Measurements from ENCODE around the gene VTA1. TPM values are rescaled to one million over a fixed set of nuclear protein-coding genes. Genes with fewer than 3 reads are reported as not detected.
"Not testable (repeated sequence)": the region's sequence is repeated elsewhere in the genome, so short reads cannot be mapped to it uniquely, and the experiment has no call there.

Gene VTA1
- total RNA-seq, 1 donor from 2014 or later = 34.0 TPM

DNA sequence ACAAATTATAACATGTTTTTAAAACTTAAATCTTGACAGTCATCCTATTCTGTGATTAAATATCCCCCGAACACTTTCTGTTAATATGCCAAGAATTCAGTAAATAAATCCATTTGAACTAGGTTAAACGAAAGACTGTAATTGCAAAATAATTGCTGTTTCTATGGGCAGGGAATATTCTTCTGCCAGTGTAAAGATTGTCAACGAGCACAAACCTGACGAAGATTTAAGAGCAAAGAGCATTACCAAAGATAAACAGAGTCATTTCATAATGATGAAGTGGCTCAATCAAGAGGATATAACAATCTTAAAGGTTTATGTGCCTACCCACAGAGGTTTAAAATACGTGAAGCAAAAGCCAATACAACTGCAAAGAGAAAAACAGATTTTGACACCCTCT lies 78.5 kb downstream of the VTA1 start:
- peaks cover 1% of the 10 kb centered on the region for H3K9me3 Mint-ChIP-seq (ENCODE audit: unreplicated experiment)
- H3K4me1 Mint-ChIP-seq (ENCODE audit: low read depth, unreplicated experiment) = no peaks in the 10 kb centered on the region
- H3K4me3 Mint-ChIP-seq (ENCODE audit: unreplicated experiment) = no peak overlapping the region
- DNase-seq = no peak
- no peaks in the 10 kb centered on the region for H3K36me3 Mint-ChIP-seq (ENCODE audit: unreplicated experiment)
- TF ChIP-seq, protein P1, sequence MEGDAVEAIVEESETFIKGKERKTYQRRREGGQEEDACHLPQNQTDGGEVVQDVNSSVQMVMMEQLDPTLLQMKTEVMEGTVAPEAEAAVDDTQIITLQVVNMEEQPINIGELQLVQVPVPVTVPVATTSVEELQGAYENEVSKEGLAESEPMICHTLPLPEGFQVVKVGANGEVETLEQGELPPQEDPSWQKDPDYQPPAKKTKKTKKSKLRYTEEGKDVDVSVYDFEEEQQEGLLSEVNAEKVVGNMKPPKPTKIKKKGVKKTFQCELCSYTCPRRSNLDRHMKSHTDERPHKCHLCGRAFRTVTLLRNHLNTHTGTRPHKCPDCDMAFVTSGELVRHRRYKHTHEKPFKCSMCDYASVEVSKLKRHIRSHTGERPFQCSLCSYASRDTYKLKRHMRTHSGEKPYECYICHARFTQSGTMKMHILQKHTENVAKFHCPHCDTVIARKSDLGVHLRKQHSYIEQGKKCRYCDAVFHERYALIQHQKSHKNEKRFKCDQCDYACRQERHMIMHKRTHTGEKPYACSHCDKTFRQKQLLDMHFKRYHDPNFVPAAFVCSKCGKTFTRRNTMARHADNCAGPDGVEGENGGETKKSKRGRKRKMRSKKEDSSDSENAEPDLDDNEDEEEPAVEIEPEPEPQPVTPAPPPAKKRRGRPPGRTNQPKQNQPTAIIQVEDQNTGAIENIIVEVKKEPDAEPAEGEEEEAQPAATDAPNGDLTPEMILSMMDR (IDR thresholded peaks at IDR 0.05; ENCODE audit: partially characterized antibody, unreplicated experiment) = no peak
- no peaks in the 10 kb centered on the region for H3K27me3 Mint-ChIP-seq (ENCODE audit: unreplicated experiment)
- no peak overlapping the region for H3K27ac Mint-ChIP-seq (ENCODE audit: unreplicated experiment)

DNA sequence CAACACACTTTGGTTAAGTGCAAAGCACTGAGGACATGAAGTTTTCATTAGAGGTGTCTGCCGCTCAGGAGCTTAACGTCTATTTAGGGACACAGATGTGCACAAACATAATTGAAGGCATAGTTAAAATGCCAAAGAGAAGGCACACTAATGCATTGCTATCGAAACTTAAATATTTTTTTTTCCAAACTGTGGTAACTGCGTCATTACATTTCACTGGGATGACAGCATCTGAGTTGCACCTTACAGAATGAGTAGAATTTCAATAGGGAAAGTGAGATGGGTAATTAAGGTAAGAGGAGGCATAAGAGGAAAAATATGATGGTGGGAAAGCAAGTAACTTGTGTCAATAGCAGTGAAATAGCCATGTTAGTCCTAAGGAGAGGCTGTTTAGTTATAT lies 79.7 kb downstream of the VTA1 start:
- H3K4me1 Mint-ChIP-seq (ENCODE audit: low read depth, unreplicated experiment) = no peaks in the 10 kb centered on the region
- no peak overlapping the region for H3K4me3 Mint-ChIP-seq (ENCODE audit: unreplicated experiment)
- TF ChIP-seq, protein P1 (IDR thresholded peaks at IDR 0.05; ENCODE audit: partially characterized antibody, unreplicated experiment) = no peak
- no peak for DNase-seq
- no peak overlapping the region for H3K27ac Mint-ChIP-seq (ENCODE audit: unreplicated experiment)
- H3K36me3 Mint-ChIP-seq (ENCODE audit: unreplicated experiment) = no peaks in the 10 kb centered on the region
- peaks cover 1% of the 10 kb centered on the region for H3K9me3 Mint-ChIP-seq (ENCODE audit: unreplicated experiment)
- no peaks in the 10 kb centered on the region for H3K27me3 Mint-ChIP-seq (ENCODE audit: unreplicated experiment)

DNA sequence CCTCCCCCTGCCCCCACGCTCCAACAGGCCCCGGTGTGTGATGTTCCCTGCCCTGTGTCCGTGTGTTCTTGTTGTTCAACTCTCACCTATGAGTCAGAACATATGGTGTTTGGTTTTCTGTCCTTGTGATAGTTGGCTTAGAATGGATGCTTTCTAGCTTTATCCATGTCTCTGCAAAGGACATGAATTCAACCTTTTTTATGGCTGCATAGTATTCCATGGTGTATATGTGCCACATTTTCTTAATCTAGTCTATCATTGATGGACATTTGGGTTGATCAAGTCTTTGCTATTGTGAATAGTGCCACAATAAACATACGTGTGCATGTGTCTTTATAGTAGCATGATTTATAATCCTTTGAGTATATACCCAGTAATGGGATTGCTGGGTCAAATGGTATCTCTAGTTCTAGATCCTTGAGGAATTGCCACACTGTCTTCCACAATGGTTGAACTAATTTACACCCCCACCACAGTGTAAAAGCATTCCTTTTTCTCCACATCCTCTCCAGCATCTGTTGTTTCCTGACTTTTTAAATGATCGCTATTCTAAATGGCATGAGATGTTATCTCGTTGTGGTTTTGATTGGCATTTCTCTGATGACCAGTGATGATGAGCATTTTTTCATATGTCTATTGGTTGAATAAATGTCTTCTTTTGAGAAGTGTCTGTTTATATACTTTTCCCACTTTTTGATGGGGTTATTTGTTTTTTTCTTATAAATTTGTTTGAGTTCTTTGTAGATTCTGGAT lies 82.6 kb downstream of the VTA1 start:
- H3K27me3 Mint-ChIP-seq (ENCODE audit: unreplicated experiment); H3K36me3 Mint-ChIP-seq (ENCODE audit: unreplicated experiment); H3K4me3 Mint-ChIP-seq (ENCODE audit: unreplicated experiment); H3K4me1 Mint-ChIP-seq (ENCODE audit: low read depth, unreplicated experiment); H3K27ac Mint-ChIP-seq (ENCODE audit: unreplicated experiment); H3K9me3 Mint-ChIP-seq (ENCODE audit: unreplicated experiment); DNase-seq: not testable (repeated sequence)

DNA sequence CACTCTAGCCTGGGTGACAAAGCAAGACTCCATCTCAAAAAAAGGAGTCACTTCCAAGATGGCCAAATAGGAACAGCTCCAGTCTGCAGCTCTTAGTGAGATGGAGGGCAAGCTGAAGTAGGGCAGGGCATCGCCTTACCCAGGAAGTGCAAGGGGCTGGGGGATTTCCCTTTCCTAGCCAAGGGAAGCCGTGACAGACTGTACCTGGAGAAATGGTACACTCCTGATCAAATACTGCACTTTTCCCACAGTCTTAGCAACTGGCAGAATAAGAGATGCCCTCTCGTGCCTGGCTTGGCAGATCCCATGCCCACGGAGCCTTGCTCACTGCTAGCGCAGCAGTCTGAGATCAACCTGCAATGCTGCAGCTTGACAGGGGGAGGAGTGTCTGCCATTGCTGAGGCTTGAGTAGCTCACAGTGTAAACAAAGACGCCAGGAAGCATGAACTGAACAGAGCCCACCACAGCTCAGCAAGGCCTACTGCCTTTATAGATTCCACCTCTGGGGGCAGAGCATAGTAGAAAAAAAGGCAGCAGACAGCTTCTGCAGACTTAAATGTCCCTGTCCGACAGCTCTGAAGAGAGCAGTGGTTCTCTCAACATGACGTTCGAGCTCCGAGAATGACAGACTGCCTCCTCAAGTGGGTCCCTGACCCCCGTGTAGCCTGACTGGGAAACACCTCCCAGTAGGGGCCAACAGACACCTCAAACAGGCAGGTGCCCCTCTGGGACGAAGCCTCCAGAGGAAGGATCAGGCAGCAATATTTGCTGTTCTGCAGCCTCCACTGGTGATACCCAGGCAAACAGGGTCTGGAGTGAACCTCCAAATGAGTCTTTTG lies 85.4 kb downstream of the VTA1 start:
- not testable (repeated sequence) for H3K4me1 Mint-ChIP-seq (ENCODE audit: low read depth, unreplicated experiment); H3K4me3 Mint-ChIP-seq (ENCODE audit: unreplicated experiment); H3K27me3 Mint-ChIP-seq (ENCODE audit: unreplicated experiment); H3K27ac Mint-ChIP-seq (ENCODE audit: unreplicated experiment); H3K9me3 Mint-ChIP-seq (ENCODE audit: unreplicated experiment); H3K36me3 Mint-ChIP-seq (ENCODE audit: unreplicated experiment)
- peak; percentile 26 for DNase-seq

DNA sequence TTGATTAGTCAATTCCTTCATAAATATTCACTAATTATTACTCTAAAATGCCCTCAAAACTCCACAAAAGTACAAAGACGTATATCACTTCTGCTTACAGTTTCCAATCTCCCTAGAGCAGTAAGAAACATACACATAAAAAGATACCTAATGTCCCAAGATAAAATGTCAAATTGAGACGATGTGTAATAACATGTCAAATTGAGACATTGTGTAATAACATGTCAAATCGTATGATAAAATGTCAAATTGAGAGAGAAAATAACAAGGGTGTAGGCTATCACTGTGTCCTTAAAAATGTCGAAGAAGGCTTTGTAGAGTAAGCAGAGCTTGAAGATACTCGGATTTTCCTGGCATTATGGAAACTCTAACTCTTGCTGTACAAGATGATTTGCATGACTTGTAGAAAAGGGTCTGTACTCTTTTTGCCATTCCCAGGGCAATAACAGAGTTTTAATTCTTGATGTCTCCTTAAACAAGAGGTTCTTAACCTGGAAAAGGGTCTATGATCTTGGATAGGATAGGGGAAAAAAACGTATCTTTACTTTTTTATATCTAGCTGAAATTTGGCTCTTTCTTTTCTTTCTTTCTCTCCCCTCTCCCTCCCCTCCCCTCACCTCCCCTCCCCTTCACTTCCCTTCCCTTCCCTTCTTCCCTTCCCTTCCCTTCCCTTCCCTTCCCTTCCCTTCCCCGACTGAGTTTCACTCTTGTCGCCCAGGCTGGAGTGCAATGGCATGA lies 87.1 kb downstream of the VTA1 start:
- H3K27ac Mint-ChIP-seq (ENCODE audit: unreplicated experiment) = no peak overlapping the region

More for the DNA sequence above, 87.1 kb downstream of the VTA1 start:
- Mint-ChIP-seq H3K36me3 (ENCODE audit: unreplicated experiment) (no peaks in the 10 kb centered on the region), H3K9me3 (ENCODE audit: unreplicated experiment) (peaks cover 1% of the 10 kb centered on the region), H3K4me3 (ENCODE audit: unreplicated experiment) (no peak overlapping the region), H3K4me1 (ENCODE audit: low read depth, unreplicated experiment) (no peaks in the 10 kb centered on the region), H3K27me3 (ENCODE audit: unreplicated experiment) (no peaks in the 10 kb centered on the region)
- TF ChIP-seq, protein P1 (IDR thresholded peaks at IDR 0.05; ENCODE audit: partially characterized antibody, unreplicated experiment) = no peak
- DNase-seq = no peak

Measured in glutamatergic neuron (in vitro differentiated cells).